Tongue (tissue), 1 donor: Measurements from ENCODE around the gene RTP5. TPM values are rescaled to one million over a fixed set of nuclear protein-coding genes. Genes with fewer than 3 reads are reported as not detected.

ENCODE experiments used
- total RNA-seq: library from RNA; depleted of rRNA; stranded (reverse); fragments of >200 nt; gene quantifications from one replicate; pipeline ENCODE4 v1.2.3, GENCODE V29; 2014

The RTP5 gene
- total RNA-seq, 1 donor from 2014 or later = not detected

Other genes with a start within 250 kb of the RTP5 start
- gene THAP4, start 232.6 kb upstream of the RTP5 start, total RNA-seq = 27.5 TPM
- 45.7 TPM for gene ATG4B, start 232.0 kb upstream of the RTP5 start, total RNA-seq
- gene DTYMK, start 182.9 kb upstream of the RTP5 start, total RNA-seq = 20.0 TPM
- 26.4 TPM for gene ING5, start 167.7 kb upstream of the RTP5 start, total RNA-seq
- 23.1 TPM for gene D2HGDH, start 135.1 kb upstream of the RTP5 start, total RNA-seq
- not detected for gene GAL3ST2, start 92.9 kb upstream of the RTP5 start, total RNA-seq
- gene NEU4, start 60.5 kb upstream of the RTP5 start, total RNA-seq = 9.4 TPM
- not detected for gene PDCD1, start 10.8 kb upstream of the RTP5 start, total RNA-seq